Brain pericyte (primary cell): Measurements from ENCODE around the gene WDSUB1.

Source experiments
- DNase-seq: peaks from one replicate; pipeline ENCODE4 v3.0.0-alpha.2; 2012; ENCODE audit warnings: low read depth, low spot score

WDSUB1 gene

GRCh38 chr2:159265171-159265576, 21.3 kb downstream of the WDSUB1 start:
- no peak for DNase-seq

- no peak for DNase-seq
Observed at GRCh38 chr2:159262904-159263303, 23.6 kb downstream of the WDSUB1 start.

GRCh38 chr2:159262226-159262625, 24.3 kb downstream of the WDSUB1 start:
- DNase-seq = peak; percentile 53

- peak; percentile 10 for DNase-seq
Observed at GRCh38 chr2:159256159-159256558, 30.3 kb downstream of the WDSUB1 start.

- no peak for DNase-seq
Observed at GRCh38 chr2:159252905-159253304, 33.6 kb downstream of the WDSUB1 start.

GRCh38 chr2:159251296-159252173, 35.0 kb downstream of the WDSUB1 start:
- no peak for DNase-seq

- DNase-seq = no peak
Observed at GRCh38 chr2:159249990-159250715, 36.4 kb downstream of the WDSUB1 start.

- no peak for DNase-seq
Observed at GRCh38 chr2:159246325-159246988, 40.0 kb downstream of the WDSUB1 start.

GRCh38 chr2:159243529-159243928, 43.0 kb downstream of the WDSUB1 start:
- DNase-seq = no peak

- no peak for DNase-seq
Observed at GRCh38 chr2:159234868-159235267, 51.6 kb downstream of the WDSUB1 start.

GRCh38 chr2:159232456-159233170, 53.9 kb downstream of the WDSUB1 start:
- no peak for DNase-seq

GRCh38 chr2:159230145-159230877, 56.2 kb downstream of the WDSUB1 start:
- no peak for DNase-seq

GRCh38 chr2:159229476-159230144, 56.9 kb downstream of the WDSUB1 start:
- DNase-seq = no peak

GRCh38 chr2:159228081-159228581, 58.4 kb downstream of the WDSUB1 start:
- no peak for DNase-seq

- DNase-seq = no peak
Observed at GRCh38 chr2:159227467-159227866, 59.0 kb downstream of the WDSUB1 start.

GRCh38 chr2:159226608-159227385, 59.7 kb downstream of the WDSUB1 start:
- DNase-seq = no peak

- DNase-seq = no peak
Observed at GRCh38 chr2:159226059-159226461, 60.4 kb downstream of the WDSUB1 start.

- no peak for DNase-seq
Observed at GRCh38 chr2:159225025-159226016, 61.2 kb downstream of the WDSUB1 start.
